GM18508 (cell line): ENCODE data around the gene SCNN1A.

Source experiments
- ATAC-seq: cut with Tn5 transposase; IDR thresholded peaks from one replicate; pipeline ENCODE4 v1.9.1; 2021; ENCODE audit warnings: moderate number of reproducible peaks; ENCODE audit not compliant: insufficient read depth, unreplicated experiment

SCNN1A gene

DNA sequence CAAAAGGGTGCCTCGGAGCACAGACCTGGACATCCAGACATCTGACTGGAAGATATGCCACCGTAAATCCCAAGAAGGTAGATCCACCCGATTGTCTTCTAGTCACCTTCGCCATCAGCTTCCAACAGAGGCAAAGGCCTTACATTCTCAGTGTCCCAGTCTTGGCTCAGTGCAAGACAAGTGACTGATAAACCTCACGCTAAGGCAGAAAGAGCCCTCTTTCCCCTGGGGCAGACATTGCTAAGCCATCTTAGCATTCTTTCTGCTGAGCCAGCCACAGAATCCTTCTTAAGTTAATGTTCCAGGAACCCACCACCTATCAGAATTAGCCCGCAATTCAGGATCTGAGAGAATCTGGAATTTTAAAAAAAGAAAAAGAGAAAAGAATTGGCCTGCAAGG is 69.2 kb downstream of the SCNN1A start:
- ATAC-seq: no peak

DNA sequence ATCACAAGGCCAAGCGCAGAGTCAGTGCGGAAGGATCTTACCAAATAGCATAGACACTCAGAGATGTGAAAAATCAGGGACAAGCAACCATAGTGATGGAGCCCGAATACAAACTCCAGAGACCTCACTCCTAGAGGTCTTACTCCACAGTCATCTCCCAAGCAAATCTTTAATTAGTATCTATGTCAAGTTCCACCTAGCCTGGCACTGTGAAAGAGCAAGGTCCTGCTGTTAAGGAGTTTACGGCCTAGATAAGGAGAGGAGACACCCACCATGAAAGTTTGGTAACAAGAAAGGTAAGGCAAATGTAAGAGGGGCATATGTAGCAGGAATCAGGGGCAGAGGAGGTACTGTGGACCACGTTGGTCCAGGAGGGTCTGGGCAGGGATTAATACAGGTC is 72.3 kb downstream of the SCNN1A start:
- no peak for ATAC-seq

DNA sequence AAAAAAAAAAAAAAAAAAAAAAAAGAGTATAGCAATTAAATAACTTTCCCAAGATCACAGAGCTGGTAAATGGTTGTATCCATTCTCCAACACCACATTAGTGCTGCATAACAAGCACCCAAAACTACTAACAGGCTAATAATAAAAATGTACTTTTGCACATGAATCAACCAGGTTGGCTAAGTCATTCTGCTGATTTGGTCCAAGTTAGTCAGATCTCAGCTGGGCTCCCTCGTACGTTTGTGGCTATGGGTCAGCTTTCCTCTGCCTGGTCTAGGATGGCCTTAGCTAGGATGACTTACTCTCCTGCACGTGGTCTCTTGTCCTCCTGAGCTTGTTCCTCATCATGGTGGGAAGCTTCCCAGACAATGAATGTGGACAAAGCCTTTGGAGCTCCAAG is 72.7 kb downstream of the SCNN1A start:
- ATAC-seq: no peak

DNA sequence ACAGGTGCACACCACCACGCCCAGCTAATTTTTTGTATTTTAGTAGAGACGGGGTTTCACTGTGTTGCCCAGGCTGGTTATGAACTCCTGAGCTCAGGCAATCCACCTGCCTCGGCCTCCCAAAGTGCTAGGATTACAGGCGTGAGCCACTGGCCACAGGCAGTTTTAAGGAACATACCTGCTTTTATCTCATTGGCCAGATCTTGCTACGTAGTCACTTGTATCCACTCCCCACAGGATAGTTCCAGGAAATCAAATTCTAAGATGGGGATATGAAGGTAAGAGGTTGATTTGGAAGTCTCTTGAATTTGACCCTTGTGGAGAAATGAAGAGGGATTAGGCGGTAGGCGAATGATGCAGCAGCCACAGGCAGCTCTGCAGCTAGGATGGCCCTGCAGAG is 73.6 kb downstream of the SCNN1A start:
- ATAC-seq: no peak

DNA sequence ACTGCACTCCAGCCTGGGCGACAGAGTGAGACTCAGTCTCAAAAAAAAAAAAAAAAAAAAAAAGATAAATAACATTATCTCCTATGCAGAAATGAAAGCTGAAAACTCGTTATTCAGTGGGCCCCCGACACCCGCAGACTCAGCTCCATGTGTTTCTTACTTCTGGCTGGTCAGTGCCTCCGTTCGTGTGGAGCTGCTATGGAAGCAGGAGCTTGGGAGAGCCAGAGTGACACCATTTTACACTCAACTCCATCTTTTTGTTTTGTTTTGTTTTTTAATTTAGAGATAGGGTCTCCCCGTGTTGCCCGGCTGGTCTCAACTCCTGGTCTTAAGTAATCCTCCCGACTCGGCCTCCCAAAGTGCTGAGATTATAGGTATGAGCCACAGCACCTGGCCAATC is 78.2 kb downstream of the SCNN1A start:
- ATAC-seq: no peak
